HG02981 (cell line): ENCODE results near the gene PRKAB2.
"Not testable (repeated sequence)": the region's sequence is repeated elsewhere in the genome, so short reads cannot be mapped to it uniquely, and the experiment has no call there.

Experiments
- ATAC-seq: cut with Tn5 transposase; IDR thresholded peaks from one replicate; pipeline ENCODE4 v1.9.1; 2021; ENCODE audit warnings: mild to moderate bottlenecking, moderate library complexity; ENCODE audit not compliant: unreplicated experiment

The PRKAB2 gene

DNA sequence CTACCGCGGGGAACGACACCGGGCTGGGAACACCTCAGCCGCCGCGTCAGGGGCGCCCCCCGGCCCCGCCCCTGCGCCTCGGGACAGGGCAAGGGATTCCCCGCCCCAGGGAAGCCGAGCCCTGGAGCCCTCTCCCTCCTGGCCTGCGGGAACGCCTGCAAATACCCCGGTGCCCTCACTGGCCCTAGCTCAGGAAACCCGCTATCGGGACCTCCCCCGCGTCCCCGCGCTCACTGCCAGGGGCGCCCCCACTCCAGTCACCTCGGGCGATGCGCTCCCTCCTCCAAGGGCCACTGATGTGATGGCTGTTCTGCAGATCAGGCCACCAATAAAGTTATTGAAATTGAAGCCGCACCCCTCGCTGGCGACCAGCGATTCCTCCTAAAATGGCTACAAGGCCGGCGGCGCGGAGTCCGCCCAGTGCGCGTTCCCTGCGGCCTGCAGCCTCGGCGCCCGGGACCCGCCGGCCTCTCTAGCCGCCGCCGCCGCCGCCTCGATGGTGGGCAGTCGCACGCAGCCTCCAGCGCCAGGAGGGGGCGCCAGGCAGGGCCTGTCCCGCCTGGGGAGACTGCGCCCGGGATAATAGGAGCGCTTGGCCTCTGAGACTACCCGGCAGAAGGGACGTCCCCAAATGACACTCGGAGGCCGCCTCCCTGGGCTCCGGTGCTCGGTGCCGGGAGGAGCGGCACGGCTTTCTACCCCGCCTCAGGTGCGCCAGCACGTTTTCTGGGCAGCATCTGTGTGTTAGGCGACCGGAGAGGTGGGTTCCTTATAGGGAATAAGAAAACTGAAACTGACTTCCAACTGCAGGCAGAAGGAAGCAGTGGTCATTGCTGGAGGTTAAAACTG lies at the start of gene PRKAB2:
Gene PRKAB2 (minus strand): TSS at position 303 of the 849 bp plus-strand sequence. CDS start 326 bp downstream, outside the sequence.
- peak; percentile 93 for ATAC-seq

- no peak for ATAC-seq
These were observed 46.3 kb upstream of the PRKAB2 start for GRCh38 chr1:147218606-147219005.

GRCh38 chr1:147217141-147217540 lies 44.9 kb upstream of the PRKAB2 start:
- ATAC-seq, result no peak

- no peak for ATAC-seq
These were observed 43.9 kb upstream of the PRKAB2 start for GRCh38 chr1:147216124-147216523.

- no peak for ATAC-seq
These were observed 43.3 kb upstream of the PRKAB2 start for GRCh38 chr1:147215540-147215916.

GRCh38 chr1:147214842-147215539 lies 42.7 kb upstream of the PRKAB2 start:
- no peak for ATAC-seq

- ATAC-seq, result no peak
These were observed 42.1 kb upstream of the PRKAB2 start for GRCh38 chr1:147214325-147214724.

DNA sequence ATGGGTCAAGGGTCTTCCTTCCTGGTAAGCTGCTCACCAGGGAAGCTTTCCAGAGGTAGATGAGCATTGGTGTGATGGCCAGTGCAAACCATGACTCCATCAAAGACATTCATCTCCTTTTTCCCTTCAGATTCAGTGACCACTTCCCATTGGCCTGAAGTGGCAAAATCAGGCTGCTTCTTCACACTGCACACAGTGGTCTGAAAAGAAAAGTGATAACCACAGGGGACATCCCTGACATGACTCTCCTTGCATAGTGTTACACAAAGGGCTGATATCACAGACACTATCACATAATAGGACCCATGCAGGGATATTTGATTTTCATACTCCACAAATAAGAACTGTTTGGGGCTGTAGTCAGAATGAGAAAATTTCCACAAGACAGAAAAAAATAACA lies 41.0 kb upstream of the PRKAB2 start:
- no peak for ATAC-seq

- ATAC-seq, result no peak
These were observed 39.3 kb upstream of the PRKAB2 start for GRCh38 chr1:147211577-147211976.

- no peak for ATAC-seq
These were observed 38.7 kb upstream of the PRKAB2 start for GRCh38 chr1:147210987-147211386.

DNA sequence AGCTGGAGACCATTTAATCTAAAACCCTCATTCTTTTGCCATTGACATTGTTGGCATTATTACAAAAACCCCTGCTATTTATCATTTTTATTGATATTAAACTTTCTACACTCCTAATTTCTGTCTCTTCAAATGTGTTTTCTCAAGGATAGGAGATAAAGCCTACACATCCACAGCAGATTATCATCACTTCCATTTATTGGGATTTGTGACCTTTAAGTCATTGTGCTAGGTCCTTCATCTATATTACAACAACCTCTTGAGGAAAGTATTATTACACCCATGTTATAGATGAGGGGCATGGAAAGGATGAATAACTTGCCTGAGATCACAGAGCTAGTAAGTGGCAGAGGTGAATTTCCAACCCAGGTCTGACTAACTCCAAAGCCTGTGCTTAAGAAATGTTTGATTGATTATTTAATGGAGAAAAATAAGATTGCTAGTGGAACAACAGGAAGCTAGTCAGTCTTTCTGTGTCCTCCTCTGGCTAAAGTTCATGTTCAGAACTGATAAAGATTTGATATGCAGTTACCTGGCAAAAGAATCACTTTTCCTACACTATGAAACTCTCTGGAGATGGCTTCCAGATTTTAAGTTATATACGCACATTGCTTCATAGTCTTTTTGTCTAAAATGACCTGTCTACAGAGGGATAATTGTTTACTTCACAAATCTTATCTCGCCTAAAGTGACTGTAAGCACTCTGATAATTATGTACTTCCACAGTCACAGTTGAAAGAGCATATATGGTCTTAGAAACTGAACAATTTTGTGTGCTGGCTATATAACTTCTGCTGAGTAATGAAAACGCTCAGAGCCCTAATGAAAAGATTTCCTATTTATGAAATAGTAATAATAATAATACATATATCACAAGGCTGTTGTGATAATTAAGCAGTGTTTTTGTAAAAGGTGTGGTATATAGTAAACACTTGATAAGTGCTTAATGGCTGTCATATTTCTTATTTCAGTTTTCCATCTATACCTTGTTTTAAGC lies 37.9 kb upstream of the PRKAB2 start:
- no peak for ATAC-seq

GRCh38 chr1:147208619-147209018 lies 36.3 kb upstream of the PRKAB2 start:
- ATAC-seq, result no peak

DNA sequence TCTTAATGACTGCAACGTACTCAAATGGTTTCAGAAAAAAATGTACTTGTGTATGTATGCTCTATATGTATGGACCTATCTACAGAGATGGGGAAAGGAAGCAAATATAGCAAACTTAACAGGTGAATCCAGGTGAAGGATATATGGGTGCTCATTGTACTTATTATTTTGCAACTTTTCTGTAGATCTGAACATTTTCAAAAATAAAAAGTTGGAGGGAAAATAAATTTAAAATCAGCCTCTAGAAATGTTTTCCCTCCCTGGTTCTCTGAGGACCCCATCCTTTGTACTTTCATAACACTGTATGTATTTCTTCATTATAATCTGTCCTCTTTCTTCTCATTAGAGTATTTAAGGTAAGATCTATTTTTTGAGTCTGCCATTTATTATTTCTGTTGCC lies 34.9 kb upstream of the PRKAB2 start:
- no peak for ATAC-seq

- ATAC-seq, result no peak
These were observed 31.8 kb upstream of the PRKAB2 start for GRCh38 chr1:147204080-147204479.

DNA sequence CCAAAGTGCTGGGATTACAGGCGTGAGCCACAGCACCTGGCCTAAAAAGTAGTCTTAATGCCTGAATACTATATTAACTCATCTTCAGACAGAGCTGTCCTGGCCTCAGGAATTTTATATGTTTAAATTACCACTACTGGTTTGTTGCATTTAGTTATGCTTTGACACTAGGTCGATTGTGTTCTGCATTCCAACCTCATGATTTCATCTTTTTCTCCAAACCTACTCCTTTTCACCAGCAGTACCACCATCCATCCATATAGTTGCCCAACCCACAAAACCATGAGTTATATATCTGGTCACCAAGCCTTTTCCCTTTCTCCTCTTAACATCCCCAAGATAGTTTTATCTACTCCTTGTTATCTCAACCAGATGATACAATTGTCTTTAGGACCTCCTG lies 30.3 kb upstream of the PRKAB2 start:
- no peak for ATAC-seq

DNA sequence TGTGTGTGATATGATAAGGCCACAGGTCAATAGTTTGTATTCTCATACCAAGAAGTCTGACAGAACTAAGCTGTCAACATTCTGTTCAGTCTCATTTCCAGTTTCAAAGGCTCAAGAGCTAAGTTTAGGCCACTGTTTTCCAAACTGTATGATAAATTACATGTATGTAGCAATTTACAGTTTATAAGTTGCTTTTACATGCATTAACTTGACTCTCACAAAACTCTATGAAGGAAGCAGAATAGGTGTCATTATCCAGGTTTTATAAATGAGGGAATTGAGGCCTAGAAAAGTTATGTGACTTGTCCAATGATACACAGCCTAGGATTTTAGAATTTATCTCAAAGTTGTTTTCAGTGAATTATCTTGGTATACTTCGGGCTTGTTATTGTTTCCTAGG lies 29.5 kb upstream of the PRKAB2 start:
- no peak for ATAC-seq

GRCh38 chr1:147201276-147201675 lies 29.0 kb upstream of the PRKAB2 start:
- ATAC-seq, result no peak

- not testable (repeated sequence) for ATAC-seq
These were observed 25.1 kb upstream of the PRKAB2 start for GRCh38 chr1:147197324-147197723.

DNA sequence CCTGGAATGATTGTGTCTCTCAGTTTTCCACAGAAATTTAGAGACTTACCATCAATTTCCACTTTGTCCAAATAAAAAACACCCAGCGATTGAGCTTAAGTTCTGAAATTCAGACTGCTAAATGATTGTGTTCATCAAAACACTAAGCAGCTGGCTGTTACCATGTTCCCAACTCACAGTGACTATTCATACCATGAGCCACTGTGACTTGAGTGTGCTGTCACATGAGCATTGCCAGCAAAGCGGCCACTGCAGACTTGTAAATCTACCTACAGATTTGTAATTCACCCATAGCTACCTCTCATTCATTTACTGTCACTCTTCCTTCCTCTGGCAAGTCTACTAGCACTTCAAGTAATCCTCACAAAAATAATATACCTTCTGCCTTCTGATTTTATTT lies 17.2 kb upstream of the PRKAB2 start:
- no peak for ATAC-seq

DNA sequence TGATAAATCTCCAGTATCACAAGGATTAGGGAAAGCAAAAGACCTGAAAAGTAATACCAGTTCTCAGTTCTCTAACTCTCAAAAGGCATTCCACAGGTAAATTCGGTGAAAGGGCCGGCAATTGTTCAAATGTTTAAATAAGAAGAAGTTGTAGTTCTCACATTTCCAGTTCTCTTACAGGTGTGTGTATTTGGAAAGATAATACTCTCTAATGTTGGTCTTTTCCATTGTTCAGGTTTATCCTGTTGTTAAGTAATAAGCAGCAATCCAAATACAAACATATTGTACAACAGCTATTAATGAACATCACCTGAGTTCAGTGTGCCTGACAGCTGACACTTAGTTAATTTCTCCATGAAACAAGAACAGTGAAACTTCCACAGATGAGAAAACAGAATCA lies 13.2 kb upstream of the PRKAB2 start:
- no peak for ATAC-seq
